Thyroid gland (tissue), 4 donors: Measurements from ENCODE around the gene TNS4.

Experiments
- POLR2A ChIP-seq, 2 donors: fragments of 450-650 bp; IDR thresholded peaks; one replicate each; pipeline ENCODE4 v1.6.1; 2017; ENCODE audit warnings: antibody characterized with exemption in 2 of 2, mild to moderate bottlenecking in 2 of 2, moderate library complexity in 1 of 2
- TF ChIP-seq, protein P1 (sequence below), 6 experiments: fragments of 200-600 bp in 3 of 6; fragments of 450-650 bp in 3 of 6; sonication (generic) in 3 of 6; IDR thresholded peaks; one replicate each; pipeline ENCODE4 v1.5.1; 2016 to 2019; ENCODE audit warnings: antibody characterized with exemption in 6 of 6, mild to moderate bottlenecking in 2 of 6, inconsistent platforms in 1 of 6, moderate library complexity in 1 of 6

GRCh38 chr17:40520991-40521453 lies 19.6 kb upstream of the TNS4 start:
- TF ChIP-seq POLR2A (IDR thresholded peaks at IDR 0.05) = no peak
- TF ChIP-seq, protein P1, sequence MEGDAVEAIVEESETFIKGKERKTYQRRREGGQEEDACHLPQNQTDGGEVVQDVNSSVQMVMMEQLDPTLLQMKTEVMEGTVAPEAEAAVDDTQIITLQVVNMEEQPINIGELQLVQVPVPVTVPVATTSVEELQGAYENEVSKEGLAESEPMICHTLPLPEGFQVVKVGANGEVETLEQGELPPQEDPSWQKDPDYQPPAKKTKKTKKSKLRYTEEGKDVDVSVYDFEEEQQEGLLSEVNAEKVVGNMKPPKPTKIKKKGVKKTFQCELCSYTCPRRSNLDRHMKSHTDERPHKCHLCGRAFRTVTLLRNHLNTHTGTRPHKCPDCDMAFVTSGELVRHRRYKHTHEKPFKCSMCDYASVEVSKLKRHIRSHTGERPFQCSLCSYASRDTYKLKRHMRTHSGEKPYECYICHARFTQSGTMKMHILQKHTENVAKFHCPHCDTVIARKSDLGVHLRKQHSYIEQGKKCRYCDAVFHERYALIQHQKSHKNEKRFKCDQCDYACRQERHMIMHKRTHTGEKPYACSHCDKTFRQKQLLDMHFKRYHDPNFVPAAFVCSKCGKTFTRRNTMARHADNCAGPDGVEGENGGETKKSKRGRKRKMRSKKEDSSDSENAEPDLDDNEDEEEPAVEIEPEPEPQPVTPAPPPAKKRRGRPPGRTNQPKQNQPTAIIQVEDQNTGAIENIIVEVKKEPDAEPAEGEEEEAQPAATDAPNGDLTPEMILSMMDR (IDR thresholded peaks at IDR 0.05) = no peak
